ENCODE results near the gene GRM5.
"Not testable (repeated sequence)": the region's sequence is repeated elsewhere in the genome, so short reads cannot be mapped to it uniquely, and the experiment has no call there.

DNA sequence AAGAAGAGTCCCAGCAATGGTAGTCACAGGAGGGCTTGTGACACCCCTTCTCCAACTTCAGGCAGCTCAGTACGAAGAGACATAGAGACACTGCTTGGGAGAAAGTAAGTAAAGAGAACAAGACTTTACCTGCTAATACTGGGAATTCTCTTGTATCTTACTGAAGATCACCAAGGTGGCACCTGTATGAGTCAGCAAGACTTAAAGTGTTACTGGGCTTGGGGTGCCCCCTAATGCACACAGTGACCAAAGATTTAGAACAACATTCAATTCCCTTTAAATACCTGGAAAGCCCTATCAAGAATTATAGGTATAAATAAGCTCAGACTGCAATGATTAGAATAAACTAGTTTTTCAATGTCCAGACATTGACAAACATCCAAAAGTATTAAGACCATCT is 148.7 kb downstream of the GRM5 start:
- TF ChIP-seq EZH2 (IDR thresholded peaks at IDR 0.05; ENCODE audit: borderline replicate concordance, low read length): not testable (repeated sequence)
- TF ChIP-seq, protein P1, sequence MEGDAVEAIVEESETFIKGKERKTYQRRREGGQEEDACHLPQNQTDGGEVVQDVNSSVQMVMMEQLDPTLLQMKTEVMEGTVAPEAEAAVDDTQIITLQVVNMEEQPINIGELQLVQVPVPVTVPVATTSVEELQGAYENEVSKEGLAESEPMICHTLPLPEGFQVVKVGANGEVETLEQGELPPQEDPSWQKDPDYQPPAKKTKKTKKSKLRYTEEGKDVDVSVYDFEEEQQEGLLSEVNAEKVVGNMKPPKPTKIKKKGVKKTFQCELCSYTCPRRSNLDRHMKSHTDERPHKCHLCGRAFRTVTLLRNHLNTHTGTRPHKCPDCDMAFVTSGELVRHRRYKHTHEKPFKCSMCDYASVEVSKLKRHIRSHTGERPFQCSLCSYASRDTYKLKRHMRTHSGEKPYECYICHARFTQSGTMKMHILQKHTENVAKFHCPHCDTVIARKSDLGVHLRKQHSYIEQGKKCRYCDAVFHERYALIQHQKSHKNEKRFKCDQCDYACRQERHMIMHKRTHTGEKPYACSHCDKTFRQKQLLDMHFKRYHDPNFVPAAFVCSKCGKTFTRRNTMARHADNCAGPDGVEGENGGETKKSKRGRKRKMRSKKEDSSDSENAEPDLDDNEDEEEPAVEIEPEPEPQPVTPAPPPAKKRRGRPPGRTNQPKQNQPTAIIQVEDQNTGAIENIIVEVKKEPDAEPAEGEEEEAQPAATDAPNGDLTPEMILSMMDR (IDR thresholded peaks at IDR 0.05; ENCODE audit: low read length): not testable (repeated sequence)
